Right renal pelvis (tissue), 4 donors: ENCODE measurements around the gene PMP22. TPM values are rescaled to one million over a fixed set of nuclear protein-coding genes. Genes with fewer than 3 reads are reported as not detected.
"Not testable (repeated sequence)": the region's sequence is repeated elsewhere in the genome, so short reads cannot be mapped to it uniquely, and the experiment has no call there.

ENCODE experiments used
- DNase-seq, 4 donors: peaks; one replicate each; pipeline ENCODE4 v3.0.0-alpha.2; 2013; ENCODE audit warnings: low read depth in 4 of 4, low spot score in 3 of 4, missing footprints in 1 of 4
- polyA plus RNA-seq, 4 donors: library from polyadenylated mRNA; unstranded; fragments of 120-200 nt; gene quantifications; one replicate each; pipeline ENCODE4 v1.2.1, GENCODE V29; 2013; ENCODE audit not compliant: insufficient read length in 4 of 4

The PMP22 gene
- polyA plus RNA-seq, 4 donors, result 65.4 to 74.2 (median 71.0) TPM

GRCh38 chr17:15220785-15221184, 44.3 kb downstream of the PMP22 start:
- DNase-seq, result no peak

- DNase-seq, result no peak
Observed at GRCh38 chr17:15216481-15216880, 48.6 kb downstream of the PMP22 start.

- no peak for DNase-seq
Observed at GRCh38 chr17:15213381-15214087, 51.6 kb downstream of the PMP22 start.

- no peak for DNase-seq
Observed at GRCh38 chr17:15210247-15210646, 54.9 kb downstream of the PMP22 start.

- DNase-seq, result not testable (repeated sequence)
Observed at GRCh38 chr17:15203062-15203461, 62.1 kb downstream of the PMP22 start.

GRCh38 chr17:15200574-15200973, 64.6 kb downstream of the PMP22 start:
- not testable (repeated sequence) for DNase-seq

- no peak for DNase-seq
Observed at GRCh38 chr17:15197229-15197628, 67.9 kb downstream of the PMP22 start.

- DNase-seq, result no peak
Observed at GRCh38 chr17:15194859-15195277, 70.3 kb downstream of the PMP22 start.

- DNase-seq, result no peak
Observed at GRCh38 chr17:15185625-15185991, 79.5 kb downstream of the PMP22 start.

GRCh38 chr17:15184872-15185624, 80.1 kb downstream of the PMP22 start:
- DNase-seq, result no peak

GRCh38 chr17:15181816-15182215, 83.3 kb downstream of the PMP22 start:
- DNase-seq, result no peak

- DNase-seq, result no peak
Observed at GRCh38 chr17:15181333-15181732, 83.8 kb downstream of the PMP22 start.

- DNase-seq, result no peak
Observed at GRCh38 chr17:15180121-15180561, 85.0 kb downstream of the PMP22 start.

Other genes with a start within 250 kb of the PMP22 start
- gene TEKT3, start 76.3 kb upstream of the PMP22 start, polyA plus RNA-seq, result 1 to 10 TPM; 1.2 to 1.6 (median 1.2) TPM
- gene CDRT4, start 202.3 kb upstream of the PMP22 start, polyA plus RNA-seq, result 1 to 10 TPM; 2.6 to 3.9 (median 3.8) TPM